SK-N-SH treated with all-trans-retinoic acid at 6 μM for 48 hours (cell line): ENCODE results near the gene TMEM185A.
"Not testable (repeated sequence)": the region's sequence is repeated elsewhere in the genome, so short reads cannot be mapped to it uniquely, and the experiment has no call there.

ENCODE experiments used
- ARNTL ChIP-seq: fragments of 450-650 bp; formaldehyde crosslinking; IDR thresholded peaks from 2 replicates; pipeline ENCODE4 v1.5.0; 2020; ENCODE audit warnings: low read depth, mild to moderate bottlenecking, moderate library complexity, borderline replicate concordance
- BACH2 ChIP-seq: fragments of 250-450 bp; sonication (Bioruptor Pico); IDR thresholded peaks from 2 replicates; pipeline ENCODE4 v1.9.0; 2021; ENCODE audit warnings: mild to moderate bottlenecking, borderline replicate concordance
- CREB5 ChIP-seq: fragments of 250-450 bp; sonication (Bioruptor Pico); IDR thresholded peaks from 2 replicates; pipeline ENCODE4 v1.5.1; 2020; ENCODE audit warnings: low read depth, mild to moderate bottlenecking, moderate library complexity
- ESRRG ChIP-seq: fragments of 250-450 bp; sonication (Bioruptor Pico); IDR thresholded peaks from 2 replicates; pipeline ENCODE4 v1.6.1; 2021; ENCODE audit warnings: mild to moderate bottlenecking
- GLIS3 ChIP-seq: fragments of 250-450 bp; sonication (Bioruptor Pico); IDR thresholded peaks from 2 replicates; pipeline ENCODE4 v1.5.0; 2020; ENCODE audit warnings: mild to moderate bottlenecking, moderate library complexity
- OSR1 ChIP-seq: fragments of 250-450 bp; sonication (Bioruptor Pico); IDR thresholded peaks from 2 replicates; pipeline ENCODE4 v1.8.0; 2022; ENCODE audit warnings: moderate library complexity, mild to moderate bottlenecking, inconsistent platforms
- SNAI2 ChIP-seq: fragments of 250-450 bp; sonication (Bioruptor Pico); IDR thresholded peaks from 2 replicates; pipeline ENCODE4 v1.5.0; 2020; ENCODE audit warnings: mild to moderate bottlenecking, moderate library complexity
- TOX ChIP-seq: fragments of 250-450 bp; sonication (Bioruptor Pico); IDR thresholded peaks from 2 replicates; pipeline ENCODE4 v1.8.0; 2021; ENCODE audit warnings: mild to moderate bottlenecking, moderate library complexity, borderline replicate concordance
- ZC3H10 ChIP-seq: fragments of 250-450 bp; sonication (Bioruptor Pico); IDR thresholded peaks from 2 replicates; pipeline ENCODE4 v1.5.1; 2021; ENCODE audit warnings: mild to moderate bottlenecking, moderate library complexity
- ZFP3 ChIP-seq: fragments of 250-450 bp; sonication (Bioruptor Pico); IDR thresholded peaks from 2 replicates; pipeline ENCODE4 v1.5.0; 2020; ENCODE audit warnings: mild to moderate bottlenecking, moderate library complexity
- ZNF565 ChIP-seq: fragments of 450-650 bp; formaldehyde crosslinking; conservative IDR thresholded peaks from 2 replicates; pipeline ENCODE4 v1.5.0; 2020; ENCODE audit warnings: low read depth, mild to moderate bottlenecking, moderate library complexity
- ZNF70 ChIP-seq: fragments of 450-650 bp; formaldehyde crosslinking; IDR thresholded peaks from 2 replicates; pipeline ENCODE4 v1.5.0; 2020; ENCODE audit warnings: mild to moderate bottlenecking, moderate library complexity
- TF ChIP-seq, protein P1 (sequence below): fragments of 250-450 bp; sonication (Bioruptor Pico); IDR thresholded peaks from 2 replicates; pipeline ENCODE4 v1.5.0; 2020; ENCODE audit warnings: mild to moderate bottlenecking, moderate library complexity
- TF ChIP-seq, protein P2 (sequence below): fragments of 250-450 bp; sonication (Bioruptor Pico); IDR thresholded peaks from 2 replicates; pipeline ENCODE4 v1.8.0; 2020; ENCODE audit warnings: mild to moderate bottlenecking, moderate library complexity, borderline replicate concordance

DNA sequence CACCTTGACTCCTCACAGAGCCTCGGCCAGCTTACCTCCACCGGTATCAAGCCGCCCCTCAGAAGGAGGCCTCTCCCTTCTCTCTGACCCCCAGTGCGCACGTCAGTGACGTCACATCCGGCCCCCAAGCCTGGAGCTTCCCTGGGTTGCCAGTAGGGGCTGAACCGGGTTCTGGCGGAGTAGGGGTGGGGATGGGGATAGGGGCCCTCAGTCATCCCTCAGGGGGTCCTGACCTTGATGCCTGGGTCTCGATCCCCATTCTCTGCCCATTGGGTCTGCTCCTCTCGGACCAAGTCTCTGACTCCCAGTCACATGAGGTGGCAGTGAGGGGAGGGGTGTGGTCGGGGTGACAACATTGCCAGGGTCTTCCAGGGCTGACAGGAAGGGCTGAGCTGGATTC is 44.2 kb downstream of the TMEM185A start, which contains the start of gene MAGEA9B:
- TF ChIP-seq TOX (CRISPR knock-in tag); CREB5 (CRISPR knock-in tag); ZNF565; ZNF70; BACH2; ZFP3 (CRISPR knock-in tag); SNAI2; GLIS3 (CRISPR knock-in tag); OSR1 (CRISPR knock-in tag); ESRRG (CRISPR knock-in tag); ZC3H10; ARNTL: not testable (repeated sequence)
- TF ChIP-seq, protein P1, sequence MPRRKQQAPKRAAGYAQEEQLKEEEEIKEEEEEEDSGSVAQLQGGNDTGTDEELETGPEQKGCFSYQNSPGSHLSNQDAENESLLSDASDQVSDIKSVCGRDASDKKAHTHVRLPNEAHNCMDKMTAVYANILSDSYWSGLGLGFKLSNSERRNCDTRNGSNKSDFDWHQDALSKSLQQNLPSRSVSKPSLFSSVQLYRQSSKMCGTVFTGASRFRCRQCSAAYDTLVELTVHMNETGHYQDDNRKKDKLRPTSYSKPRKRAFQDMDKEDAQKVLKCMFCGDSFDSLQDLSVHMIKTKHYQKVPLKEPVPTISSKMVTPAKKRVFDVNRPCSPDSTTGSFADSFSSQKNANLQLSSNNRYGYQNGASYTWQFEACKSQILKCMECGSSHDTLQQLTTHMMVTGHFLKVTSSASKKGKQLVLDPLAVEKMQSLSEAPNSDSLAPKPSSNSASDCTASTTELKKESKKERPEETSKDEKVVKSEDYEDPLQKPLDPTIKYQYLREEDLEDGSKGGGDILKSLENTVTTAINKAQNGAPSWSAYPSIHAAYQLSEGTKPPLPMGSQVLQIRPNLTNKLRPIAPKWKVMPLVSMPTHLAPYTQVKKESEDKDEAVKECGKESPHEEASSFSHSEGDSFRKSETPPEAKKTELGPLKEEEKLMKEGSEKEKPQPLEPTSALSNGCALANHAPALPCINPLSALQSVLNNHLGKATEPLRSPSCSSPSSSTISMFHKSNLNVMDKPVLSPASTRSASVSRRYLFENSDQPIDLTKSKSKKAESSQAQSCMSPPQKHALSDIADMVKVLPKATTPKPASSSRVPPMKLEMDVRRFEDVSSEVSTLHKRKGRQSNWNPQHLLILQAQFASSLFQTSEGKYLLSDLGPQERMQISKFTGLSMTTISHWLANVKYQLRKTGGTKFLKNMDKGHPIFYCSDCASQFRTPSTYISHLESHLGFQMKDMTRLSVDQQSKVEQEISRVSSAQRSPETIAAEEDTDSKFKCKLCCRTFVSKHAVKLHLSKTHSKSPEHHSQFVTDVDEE (CRISPR knock-in tag) = not testable (repeated sequence)
- TF ChIP-seq, protein P2, sequence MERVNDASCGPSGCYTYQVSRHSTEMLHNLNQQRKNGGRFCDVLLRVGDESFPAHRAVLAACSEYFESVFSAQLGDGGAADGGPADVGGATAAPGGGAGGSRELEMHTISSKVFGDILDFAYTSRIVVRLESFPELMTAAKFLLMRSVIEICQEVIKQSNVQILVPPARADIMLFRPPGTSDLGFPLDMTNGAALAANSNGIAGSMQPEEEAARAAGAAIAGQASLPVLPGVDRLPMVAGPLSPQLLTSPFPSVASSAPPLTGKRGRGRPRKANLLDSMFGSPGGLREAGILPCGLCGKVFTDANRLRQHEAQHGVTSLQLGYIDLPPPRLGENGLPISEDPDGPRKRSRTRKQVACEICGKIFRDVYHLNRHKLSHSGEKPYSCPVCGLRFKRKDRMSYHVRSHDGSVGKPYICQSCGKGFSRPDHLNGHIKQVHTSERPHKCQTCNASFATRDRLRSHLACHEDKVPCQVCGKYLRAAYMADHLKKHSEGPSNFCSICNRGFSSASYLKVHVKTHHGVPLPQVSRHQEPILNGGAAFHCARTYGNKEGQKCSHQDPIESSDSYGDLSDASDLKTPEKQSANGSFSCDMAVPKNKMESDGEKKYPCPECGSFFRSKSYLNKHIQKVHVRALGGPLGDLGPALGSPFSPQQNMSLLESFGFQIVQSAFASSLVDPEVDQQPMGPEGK (CRISPR knock-in tag) = not testable (repeated sequence)
